ENCODE data around the gene AUTS2. TPM values are rescaled to one million over a fixed set of nuclear protein-coding genes. Genes with fewer than 3 reads are reported as not detected.

Gene AUTS2
- total RNA-seq, 1 experiment from 2014 or later: 50.0 TPM

- ATAC-seq (no peak), DNase-seq (ENCODE audit: low spot score) (no peak)
- no peaks in the 10 kb centered on the region for H3K27me3 Mint-ChIP-seq (ENCODE audit: low read depth)
- H3K27ac Mint-ChIP-seq: no peak overlapping the region
- peaks cover 9% of the 10 kb centered on the region; the same call in 1 of the 2 replicates for H3K36me3 Mint-ChIP-seq
- POLR2A ChIA-PET: no interaction called here
- CTCF ChIA-PET: no interaction called here
- no peak overlapping the region for H3K4me3 Mint-ChIP-seq
- TF ChIP-seq NFATC4 (CRISPR knock-in tag; IDR thresholded peaks at IDR 0.05) (no peak), RELA (CRISPR knock-in tag; IDR thresholded peaks at IDR 0.05; ENCODE audit: borderline replicate concordance) (no peak), ETV6 (CRISPR knock-in tag; IDR thresholded peaks at IDR 0.05) (no peak), RORB (CRISPR knock-in tag; IDR thresholded peaks at IDR 0.05) (no peak), ZNF416 (CRISPR knock-in tag; IDR thresholded peaks at IDR 0.05) (no peak), TEAD4 (CRISPR knock-in tag; IDR thresholded peaks at IDR 0.05) (no peak), ERG (CRISPR knock-in tag; IDR thresholded peaks at IDR 0.05) (no peak), JUN (CRISPR knock-in tag; IDR thresholded peaks at IDR 0.05) (no peak), NR2C2 (CRISPR knock-in tag; IDR thresholded peaks at IDR 0.05) (no peak), SOX15 (CRISPR knock-in tag; IDR thresholded peaks at IDR 0.05) (no peak), PREB (CRISPR knock-in tag; IDR thresholded peaks at IDR 0.05; ENCODE audit: borderline replicate concordance) (no peak), ZNF512 (CRISPR knock-in tag; IDR thresholded peaks at IDR 0.05; ENCODE audit: borderline replicate concordance) (no peak), ZNF232 (CRISPR knock-in tag; IDR thresholded peaks at IDR 0.05) (no peak), ZNF138 (CRISPR knock-in tag; conservative IDR thresholded peaks at IDR 0.05) (no peak), HMGXB4 (CRISPR knock-in tag; IDR thresholded peaks at IDR 0.05) (no peak), AFF4 (CRISPR knock-in tag; IDR thresholded peaks at IDR 0.05; ENCODE audit: borderline replicate concordance) (no peak), TP53 (CRISPR knock-in tag; IDR thresholded peaks at IDR 0.05) (no peak), TEAD1 (CRISPR knock-in tag; IDR thresholded peaks at IDR 0.05) (no peak), ZNF263 (CRISPR knock-in tag; IDR thresholded peaks at IDR 0.05; ENCODE audit: low read depth) (no peak), JAZF1 (CRISPR knock-in tag; IDR thresholded peaks at IDR 0.05) (no peak)
- peaks cover 4% of the 10 kb centered on the region; the same call in 1 of the 2 replicates for H3K4me1 Mint-ChIP-seq
- H3K9me3 Mint-ChIP-seq: peaks cover 13% of the 10 kb centered on the region
Measured at GRCh38 chr7:70486977-70487376, 888.7 kb downstream of the AUTS2 start.
